K562 treated with DMSO at 1 percent for 4 hours (cell line): Measurements from ENCODE around the gene ZBTB43. TPM values are rescaled to one million over a fixed set of nuclear protein-coding genes. Genes with fewer than 3 reads are reported as not detected.

Experiments used
- total RNA-seq: library from RNA; unstranded; fragments of 300-600 nt; gene quantifications from 2 replicates; pipeline ENCODE4 v1.2.3, GENCODE V29; 2022; ENCODE audit not compliant: insufficient read depth

ZBTB43 gene
- total RNA-seq = 5.0 and 6.5 TPM in 2 replicates

GRCh38 chr9:126804696-126805553 lies at the start of gene ZBTB43:
Gene ZBTB43, plus strand, starts transcription at chr9:126805040. Its CDS starts 27,470 bp downstream, at chr9:126832510.

GRCh38 chr9:126860077-126860756 lies 55.4 kb downstream of the ZBTB43 start, which contains the start of gene ZBTB34:
Gene ZBTB34, plus strand, starts transcription at chr9:126860639. Its CDS starts 18,761 bp downstream, at chr9:126879400.

Other genes starting within 250 kb of the ZBTB43 start
- not detected in 2 replicates for gene LMX1B, start 191.1 kb upstream of the ZBTB43 start, total RNA-seq
- gene ZBTB34, start 55.6 kb downstream of the ZBTB43 start, total RNA-seq = 7.9 and 10.4 TPM in 2 replicates
- gene RALGPS1, start 109.7 kb downstream of the ZBTB43 start, total RNA-seq = 1.0 and 1.8 TPM in 2 replicates